Peyer's patch (tissue), 4 donors: ENCODE data around the gene LDLRAD3.
A peak's percentile ranks its signal among the peaks of the same experiment; 100 is the strongest.

Experiments used
- CTCF ChIP-seq, 6 experiments: fragments of 450-650 bp in 4 of 6; fragments of 200-600 bp in 2 of 6; sonication (generic) in 1 of 6; IDR thresholded peaks; one replicate each; pipeline ENCODE4 v1.5.1; 2017 to 2019; ENCODE audit warnings: antibody characterized with exemption in 6 of 6, mild to moderate bottlenecking in 3 of 6, moderate library complexity in 1 of 6
- POLR2A ChIP-seq, 2 donors: fragments of 450-650 bp; IDR thresholded peaks; one replicate each; pipeline ENCODE4 v1.5.1; 2017; ENCODE audit warnings: antibody characterized with exemption in 2 of 2, mild to moderate bottlenecking in 2 of 2, moderate library complexity in 2 of 2

GRCh38 chr11:36258730-36259360, 315.0 kb downstream of the LDLRAD3 start:
- no peak for TF ChIP-seq POLR2A (IDR thresholded peaks at IDR 0.05)
- peak in 4 of 6 experiments; percentile 22 to 50 (median 44) for TF ChIP-seq CTCF (IDR thresholded peaks at IDR 0.05)
